ENCODE results near the gene PLET1.

The PLET1 gene

GRCh38 chr11:112306230-112306629 lies 45.6 kb upstream of the PLET1 start (continued):
- no peak for TF ChIP-seq PRDM2 (tag by site-specific recombination; IDR thresholded peaks at IDR 0.05; ENCODE audit: borderline replicate concordance)
- no peak for TF ChIP-seq ZNF529 (tag by site-specific recombination; IDR thresholded peaks at IDR 0.05; ENCODE audit: insufficient replicate concordance)
- no peak for TF ChIP-seq ZNF664 (tag by site-specific recombination; IDR thresholded peaks at IDR 0.05)
- TF ChIP-seq ZNF169 (tag by site-specific recombination; IDR thresholded peaks at IDR 0.05): no peak
- TF ChIP-seq, protein P1, sequence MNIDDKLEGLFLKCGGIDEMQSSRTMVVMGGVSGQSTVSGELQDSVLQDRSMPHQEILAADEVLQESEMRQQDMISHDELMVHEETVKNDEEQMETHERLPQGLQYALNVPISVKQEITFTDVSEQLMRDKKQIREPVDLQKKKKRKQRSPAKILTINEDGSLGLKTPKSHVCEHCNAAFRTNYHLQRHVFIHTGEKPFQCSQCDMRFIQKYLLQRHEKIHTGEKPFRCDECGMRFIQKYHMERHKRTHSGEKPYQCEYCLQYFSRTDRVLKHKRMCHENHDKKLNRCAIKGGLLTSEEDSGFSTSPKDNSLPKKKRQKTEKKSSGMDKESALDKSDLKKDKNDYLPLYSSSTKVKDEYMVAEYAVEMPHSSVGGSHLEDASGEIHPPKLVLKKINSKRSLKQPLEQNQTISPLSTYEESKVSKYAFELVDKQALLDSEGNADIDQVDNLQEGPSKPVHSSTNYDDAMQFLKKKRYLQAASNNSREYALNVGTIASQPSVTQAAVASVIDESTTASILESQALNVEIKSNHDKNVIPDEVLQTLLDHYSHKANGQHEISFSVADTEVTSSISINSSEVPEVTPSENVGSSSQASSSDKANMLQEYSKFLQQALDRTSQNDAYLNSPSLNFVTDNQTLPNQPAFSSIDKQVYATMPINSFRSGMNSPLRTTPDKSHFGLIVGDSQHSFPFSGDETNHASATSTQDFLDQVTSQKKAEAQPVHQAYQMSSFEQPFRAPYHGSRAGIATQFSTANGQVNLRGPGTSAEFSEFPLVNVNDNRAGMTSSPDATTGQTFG (tag by site-specific recombination; IDR thresholded peaks at IDR 0.05; ENCODE audit: borderline replicate concordance): no peak
- TF ChIP-seq ZBTB48 (tag by site-specific recombination; IDR thresholded peaks at IDR 0.05): no peak

- ChIA-PET CTCF (no interaction called here), POLR2A (no interaction called here)
- no peaks in the 10 kb centered on the region for H3K9me3 ChIP-seq (ENCODE audit: control insufficient read depth, insufficient read depth, low read depth, low read length)
- no peak overlapping the region for H3K4me3 ChIP-seq (ENCODE audit: low read depth, low read length)
- no peak overlapping the region for H3K27ac ChIP-seq (ENCODE audit: extremely low read depth, low read depth, low read length)
- peaks cover 4% of the 10 kb centered on the region; the same call in 1 of the 2 replicates for H3K4me1 ChIP-seq (ENCODE audit: control insufficient read depth, insufficient read depth, low read length)
- no peak for TF ChIP-seq ZNF544 (tag by site-specific recombination; IDR thresholded peaks at IDR 0.05)
- no peak for TF ChIP-seq ZNF449 (tag by site-specific recombination; IDR thresholded peaks at IDR 0.05)
- TF ChIP-seq ZNF707 (tag by site-specific recombination; IDR thresholded peaks at IDR 0.05): no peak
- no peak for TF ChIP-seq ZNF629 (tag by site-specific recombination; IDR thresholded peaks at IDR 0.05)
- TF ChIP-seq, protein P2, sequence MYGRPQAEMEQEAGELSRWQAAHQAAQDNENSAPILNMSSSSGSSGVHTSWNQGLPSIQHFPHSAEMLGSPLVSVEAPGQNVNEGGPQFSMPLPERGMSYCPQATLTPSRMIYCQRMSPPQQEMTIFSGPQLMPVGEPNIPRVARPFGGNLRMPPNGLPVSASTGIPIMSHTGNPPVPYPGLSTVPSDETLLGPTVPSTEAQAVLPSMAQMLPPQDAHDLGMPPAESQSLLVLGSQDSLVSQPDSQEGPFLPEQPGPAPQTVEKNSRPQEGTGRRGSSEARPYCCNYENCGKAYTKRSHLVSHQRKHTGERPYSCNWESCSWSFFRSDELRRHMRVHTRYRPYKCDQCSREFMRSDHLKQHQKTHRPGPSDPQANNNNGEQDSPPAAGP (tag by site-specific recombination; IDR thresholded peaks at IDR 0.05): no peak
- TF ChIP-seq, protein P3, sequence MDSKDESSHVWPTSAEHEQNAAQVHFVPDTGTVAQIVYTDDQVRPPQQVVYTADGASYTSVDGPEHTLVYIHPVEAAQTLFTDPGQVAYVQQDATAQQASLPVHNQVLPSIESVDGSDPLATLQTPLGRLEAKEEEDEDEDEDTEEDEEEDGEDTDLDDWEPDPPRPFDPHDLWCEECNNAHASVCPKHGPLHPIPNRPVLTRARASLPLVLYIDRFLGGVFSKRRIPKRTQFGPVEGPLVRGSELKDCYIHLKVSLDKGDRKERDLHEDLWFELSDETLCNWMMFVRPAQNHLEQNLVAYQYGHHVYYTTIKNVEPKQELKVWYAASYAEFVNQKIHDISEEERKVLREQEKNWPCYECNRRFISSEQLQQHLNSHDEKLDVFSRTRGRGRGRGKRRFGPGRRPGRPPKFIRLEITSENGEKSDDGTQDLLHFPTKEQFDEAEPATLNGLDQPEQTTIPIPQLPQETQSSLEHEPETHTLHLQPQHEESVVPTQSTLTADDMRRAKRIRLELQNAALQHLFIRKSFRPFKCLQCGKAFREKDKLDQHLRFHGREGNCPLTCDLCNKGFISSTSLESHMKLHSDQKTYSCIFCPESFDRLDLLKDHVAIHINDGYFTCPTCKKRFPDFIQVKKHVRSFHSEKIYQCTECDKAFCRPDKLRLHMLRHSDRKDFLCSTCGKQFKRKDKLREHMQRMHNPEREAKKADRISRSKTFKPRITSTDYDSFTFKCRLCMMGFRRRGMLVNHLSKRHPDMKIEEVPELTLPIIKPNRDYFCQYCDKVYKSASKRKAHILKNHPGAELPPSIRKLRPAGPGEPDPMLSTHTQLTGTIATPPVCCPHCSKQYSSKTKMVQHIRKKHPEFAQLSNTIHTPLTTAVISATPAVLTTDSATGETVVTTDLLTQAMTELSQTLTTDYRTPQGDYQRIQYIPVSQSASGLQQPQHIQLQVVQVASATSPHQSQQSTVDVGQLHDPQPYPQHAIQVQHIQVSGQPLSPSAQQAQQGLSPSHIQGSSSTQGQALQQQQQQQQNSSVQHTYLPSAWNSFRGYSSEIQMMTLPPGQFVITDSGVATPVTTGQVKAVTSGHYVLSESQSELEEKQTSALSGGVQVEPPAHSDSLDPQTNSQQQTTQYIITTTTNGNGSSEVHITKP (tag by site-specific recombination; IDR thresholded peaks at IDR 0.05): no peak
- TF ChIP-seq ZNF398 (tag by site-specific recombination; IDR thresholded peaks at IDR 0.05): no peak
- TF ChIP-seq ZNF768 (tag by site-specific recombination; IDR thresholded peaks at IDR 0.05): no peak
- TF ChIP-seq ZNF747 (tag by site-specific recombination; IDR thresholded peaks at IDR 0.05): no peak
- TF ChIP-seq ZNF423 (tag by site-specific recombination; IDR thresholded peaks at IDR 0.05): no peak
- no peak for TF ChIP-seq SP7 (tag by site-specific recombination; IDR thresholded peaks at IDR 0.05)
- no peak for TF ChIP-seq ZSCAN5A (tag by site-specific recombination; IDR thresholded peaks at IDR 0.05)
- no peak for TF ChIP-seq ZNF677 (tag by site-specific recombination; IDR thresholded peaks at IDR 0.05)
- no peaks in the 10 kb centered on the region for H3K36me3 ChIP-seq (ENCODE audit: control insufficient read depth in 2 of 2, insufficient read depth in 1 of 2, low read length in 2 of 2)
Observed at GRCh38 chr11:112304914-112305313, 44.3 kb upstream of the PLET1 start.

Measured in HEK293 (cell line).